K562 (cell line): Measurements from ENCODE around the gene GATAD1. TPM values are rescaled to one million over a fixed set of nuclear protein-coding genes. Genes with fewer than 3 reads are reported as not detected.

Source experiments
- ATAC-seq: fragments of 200-7000 bp; cut with Tn5 transposase; 3 replicates; pipeline ENCODE4 v1.9.1; 2020; ENCODE audit warnings: moderate library complexity
- BruUV-seq: library from RNA; stranded (reverse); fragments of 400-500 nt; replicated peaks from 2 replicates; lab custom pipeline; 2021; lab: Mats Ljungman, UMichigan
- CTCF ChIA-PET: fragments of 300-600 bp; formaldehyde crosslinking; extraction: SDS; loops from one replicate; lab custom pipeline; 2021; ENCODE audit warnings: low intra/inter-chr PET ratio; lab: Yijun Ruan, JAX
- POLR2A ChIA-PET: fragments of 300-600, 350-650 bp; sonication (Branson Sonifier 250); formaldehyde crosslinking; extraction: SDS; loops from one replicate; lab custom pipeline; 2021; ENCODE audit warnings: antibody characterized with exemption, inconsistent platforms; lab: Yijun Ruan, JAX
- DNase-seq, 4 experiments: peaks; one replicate each; pipeline versions ENCODE4 v3.0.0 to v3.0.0-alpha.2; 2011 to 2018; ENCODE audit warnings: low spot score in 3 of 4, mixed read lengths in 3 of 4; ENCODE audit errors: extremely low read depth in 1 of 4
- FAIRE-seq: peaks from 2 replicates; lab custom pipeline; 2011; peaks lifted over from hg19 to GRCh38; lab: Jason Lieb, UNC
- H2AFZ ChIP-seq: 2 replicates; pipeline ENCODE4 v1.6.0; 2011; ENCODE audit warnings: low read depth, low read length, control low read depth, inconsistent platforms
- H3K27ac ChIP-seq: fragments of 200-600 bp; 3 replicates; pipeline ENCODE4 v1.8.0; 2011; ENCODE audit warnings: low read depth, mild to moderate bottlenecking, control low read depth, inconsistent platforms, low read length, moderate library complexity, mixed read lengths; ENCODE audit errors: extremely low read depth
- H3K27me3 ChIP-seq, 2 experiments: fragments of 300-600 bp in 1 of 2; 2 replicates in 1 of 2; 3 replicates in 1 of 2; pipeline versions ENCODE4 v1.6.0 to v1.8.0; 2011; ENCODE audit warnings: inconsistent platforms in 2 of 2, low read length in 2 of 2, mild to moderate bottlenecking in 1 of 2, mixed read lengths in 1 of 2, moderate library complexity in 1 of 2; ENCODE audit not compliant: control insufficient read depth in 2 of 2, insufficient read depth in 2 of 2
- H3K36me3 ChIP-seq: fragments of 300-600 bp; 3 replicates; pipeline ENCODE4 v1.8.0; 2011; ENCODE audit warnings: mild to moderate bottlenecking, low read length, inconsistent platforms; ENCODE audit not compliant: control insufficient read depth, insufficient read depth
- H3K4me1 ChIP-seq, 2 experiments: fragments of 200-600 bp in 1 of 2; replicated peaks in 1 of 2; 2 replicates in 1 of 2; 3 replicates in 1 of 2; pipeline versions ENCODE4 v1.5.1 to v1.8.0; 2011; ENCODE audit warnings: inconsistent platforms in 2 of 2, low read length in 2 of 2, mild to moderate bottlenecking in 1 of 2, mixed read lengths in 1 of 2, moderate library complexity in 1 of 2; ENCODE audit not compliant: control insufficient read depth in 2 of 2, insufficient read depth in 2 of 2
- H3K4me2 ChIP-seq: 2 replicates; pipeline ENCODE4 v1.6.1; 2011; ENCODE audit warnings: low read length, control low read depth, inconsistent platforms, mixed read lengths; ENCODE audit not compliant: insufficient read depth
- H3K4me3 ChIP-seq: fragments of 200-600 bp; sonication (generic), shearing (Covaris generic); 2 replicates; pipeline ENCODE4 v1.5.1; 2016; ENCODE audit warnings: control low read depth, inconsistent platforms
- H3K79me2 ChIP-seq: fragments of 200-600 bp; 3 replicates; pipeline ENCODE4 v1.8.0; 2011; ENCODE audit warnings: low read length, inconsistent platforms; ENCODE audit not compliant: control insufficient read depth, insufficient read depth
- H3K9ac ChIP-seq, 2 experiments: 2 replicates each; pipeline versions ENCODE4 v1.6.0 to v1.6.1; 2011; ENCODE audit warnings: low read depth in 2 of 2, low read length in 2 of 2, control low read depth in 1 of 2, inconsistent platforms in 1 of 2, mild to moderate bottlenecking in 1 of 2, mixed read lengths in 1 of 2; ENCODE audit not compliant: insufficient read depth in 1 of 2
- H3K9me1 ChIP-seq: one replicate; pipeline ENCODE4 v1.6.0; 2011; ENCODE audit warnings: inconsistent platforms, mild to moderate bottlenecking, low read length, moderate library complexity; ENCODE audit not compliant: control insufficient read depth, insufficient read depth
- H3K9me3 ChIP-seq: replicated peaks from 2 replicates; pipeline ENCODE4 v1.5.1; 2011; ENCODE audit warnings: low read depth, low read length, inconsistent platforms; ENCODE audit not compliant: control insufficient read depth, insufficient read depth
- H4K20me1 ChIP-seq: replicated peaks from 2 replicates; pipeline ENCODE4 v1.6.1; 2011; ENCODE audit warnings: low read length, inconsistent platforms, mixed read lengths; ENCODE audit not compliant: control insufficient read depth, insufficient read depth
- ATF2 ChIP-seq: sonication (generic); formaldehyde crosslinking; IDR thresholded peaks from 2 replicates; pipeline ENCODE4 v1.8.1; 2022; ENCODE audit warnings: missing genetic modification reagents
- ATF6 ChIP-seq: sonication (generic); formaldehyde crosslinking; IDR thresholded peaks from 2 replicates; pipeline ENCODE4 v1.4.0; 2020; ENCODE audit warnings: mild to moderate bottlenecking, missing genetic modification reagents
- CBFA2T2 ChIP-seq: fragments of 450-650 bp; conservative IDR thresholded peaks from 2 replicates; pipeline ENCODE4 v1.6.1; 2017; ENCODE audit warnings: mild to moderate bottlenecking
- CHD2 ChIP-seq: IDR thresholded peaks from 2 replicates; pipeline ENCODE4 v1.6.1; 2011; ENCODE audit warnings: low read depth, low read length
- CHD4 ChIP-seq: fragments of 200-600 bp; sonication (generic); IDR thresholded peaks from 3 replicates; pipeline ENCODE4 v1.6.1; 2012; ENCODE audit warnings: low read depth, mild to moderate bottlenecking, mixed read lengths, low read length, inconsistent platforms; ENCODE audit not compliant: insufficient read depth, insufficient replicate concordance, poor library complexity, severe bottlenecking
- HIVEP1 ChIP-seq: fragments of 250-450 bp; sonication (Bioruptor Pico); IDR thresholded peaks from 2 replicates; pipeline ENCODE4 v1.4.0; 2020; ENCODE audit warnings: mild to moderate bottlenecking
- ILF3 ChIP-seq: fragments of 450-650 bp; IDR thresholded peaks from 2 replicates; pipeline ENCODE4 v1.6.1; 2018; ENCODE audit warnings: antibody characterized with exemption, mild to moderate bottlenecking, moderate library complexity, borderline replicate concordance
- MBD1 ChIP-seq: fragments of 250-450 bp; sonication (Bioruptor Pico); IDR thresholded peaks from 2 replicates; pipeline ENCODE4 v1.8.0; 2022; ENCODE audit warnings: inconsistent platforms
- NCOA1 ChIP-seq: fragments of 450-650 bp; IDR thresholded peaks from 2 replicates; pipeline ENCODE4 v1.6.1; 2016; ENCODE audit warnings: low read depth
- NFIC ChIP-seq: fragments of 450-650 bp; IDR thresholded peaks from 2 replicates; pipeline ENCODE4 v1.6.1; 2017; ENCODE audit warnings: mild to moderate bottlenecking, inconsistent platforms
- RBM22 ChIP-seq: fragments of 200-400 bp; formaldehyde crosslinking; IDR thresholded peaks from 2 replicates; pipeline ENCODE4 v1.6.1; 2018; ENCODE audit warnings: low read length, low read depth; ENCODE audit not compliant: poor library complexity, severe bottlenecking
- STAT5B ChIP-seq: fragments of 250-450 bp; sonication (Bioruptor Pico); IDR thresholded peaks from 2 replicates; pipeline ENCODE4 v1.8.0; 2021; ENCODE audit warnings: mild to moderate bottlenecking, inconsistent platforms
- TBL1XR1 ChIP-seq, 2 experiments: IDR thresholded peaks; 2 replicates each; pipeline ENCODE4 v1.6.1; 2012; ENCODE audit warnings: improper control_type of control experiment in 2 of 2, low read length in 2 of 2, mild to moderate bottlenecking in 1 of 2
- ZFP1 ChIP-seq: fragments of 450-650 bp; formaldehyde crosslinking; IDR thresholded peaks from 2 replicates; pipeline ENCODE4 v1.4.0; 2020; ENCODE audit warnings: mild to moderate bottlenecking, mixed read lengths
- ZFP30 ChIP-seq: fragments of 250-450 bp; sonication (Bioruptor Pico); IDR thresholded peaks from 2 replicates; pipeline ENCODE4 v1.8.0; 2022; ENCODE audit warnings: moderate library complexity, mild to moderate bottlenecking, inconsistent platforms, borderline replicate concordance
- ZNF395 ChIP-seq: fragments of 200-800 bp; sonication (Bioruptor generic); IDR thresholded peaks from 2 replicates; pipeline ENCODE4 v1.6.1; 2017; ENCODE audit warnings: missing genetic modification characterization, missing compliant biosample characterization
- ZNF561 ChIP-seq: fragments of 450-650 bp; formaldehyde crosslinking; conservative IDR thresholded peaks from 2 replicates; pipeline ENCODE4 v1.4.0; 2020; ENCODE audit warnings: mild to moderate bottlenecking, moderate library complexity
- WGBS: fragments of 100-300 bp; shearing (Covaris generic); methylation state at CpG from one replicate; pipeline ENCODE4 v1.1.6; 2016; ENCODE audit warnings: low coverage, mixed read lengths; ENCODE audit not compliant: insufficient coverage; ENCODE audit errors: missing lambda C conversion rate; 5-methylcytosine and 5-hydroxymethylcytosine counted together
- in situ Hi-C: fragments of 300-500 bp; cut with MboI; formaldehyde crosslinking; loops from 4 replicates; pipeline ENCODE4 v1.15.0; 2018; ENCODE audit warnings: inconsistent platforms, mixed read lengths
- intact Hi-C: fragments of 100-400 bp; cut with micrococcal nuclease; formaldehyde crosslinking; loops from 2 replicates; pipeline ENCODE4 v1.14.2; 2022
- polyA plus RNA-seq, 8 experiments: library from polyadenylated mRNA; depleted of rRNA in 4 of 8; stranded (reverse) in 5 of 8; unstranded in 3 of 8; fragments of >200 nt; fragmentation: Nextera tagmentation in 2 of 8; fragmentation: Illumina TruSeq in 1 of 8; extraction: Ambion mirVana in 2 of 8; extraction: Trizol in 1 of 8; gene quantifications; 2 replicates each; pipeline versions ENCODE4 v1.2.1 to v1.2.3, GENCODE V29; 2011 to 2014; ENCODE audit warnings: inconsistent platforms in 1 of 8, missing spikeins in 1 of 8
- total RNA-seq, 7 experiments: library from RNA; depleted of rRNA in 6 of 7; stranded (reverse); fragments of >200 nt in 6 of 7; fragmentation: Illumina TruSeq in 2 of 7; extraction: Trizol in 2 of 7; gene quantifications; 2 replicates each; pipeline versions ENCODE4 v1.2.1 to v1.2.3, GENCODE V29; 2011 to 2021; ENCODE audit warnings: low replicate concordance in 1 of 7

Gene GATAD1
- total and polyA plus RNA-seq, 9 of the 15 experiments (the other 6 are each of a cell fraction or from before 2014, with no cell fraction given) = 9.3 to 67.7 (median 34.3) TPM

- H3K79me2 ChIP-seq = no peaks in the 10 kb centered on the region
- no peak overlapping the region for H3K4me3 ChIP-seq
- H3K27ac ChIP-seq = no peak overlapping the region
- no TSS peak for BruUV-seq
- no peaks in the 10 kb centered on the region for H4K20me1 ChIP-seq
- in situ Hi-C loops = no loop called here
- no peak overlapping the region for H3K4me2 ChIP-seq
- FAIRE-seq = no peak
- no peak overlapping the region; the same call in 1 of the 2 replicates for H2AFZ ChIP-seq
- H3K9me1 ChIP-seq = no peaks in the 10 kb centered on the region
- no peaks in the 10 kb centered on the region for H3K9me3 ChIP-seq
- peaks cover 0 to 4% of the 10 kb centered on the region in 2 experiments; a peak in 2 of 5 replicates for H3K4me1 ChIP-seq
- WGBS = 66% methylated on average over 3 of the region's 3 CpGs
- ChIA-PET POLR2A (interaction anchor here (1.0 kb wide), 1 partner anchor 15 kb away, joined by 3 read pairs; the partner anchor contains the start of gene GATAD1), CTCF (interaction anchor here (1.3 kb wide), 1 partner anchor 633 kb away, joined by 7 read pairs; no protein-coding TSS in a partner anchor)
- intact Hi-C loops = no loop called here
- no peak overlapping the region for H3K9ac ChIP-seq
- ATAC-seq = no peak
- no peaks in the 10 kb centered on the region for H3K27me3 ChIP-seq
- DNase-seq = no peak
- H3K36me3 ChIP-seq = peaks cover 10% of the 10 kb centered on the region; the same call in 1 of the 3 replicates
- TF ChIP-seq CHD4 (no peak), ZFP1 (no peak), NCOA1 (no peak), ILF3 (no peak), ATF6 (CRISPR knock-in tag) (no peak), RBM22 (no peak), ZNF561 (CRISPR knock-in tag) (no peak), NFIC (no peak), MBD1 (no peak), TBL1XR1 (IDR thresholded peaks at IDR 0.05; ENCODE audit: low read length in 2 of 2) (no peak), HIVEP1 (CRISPR knock-in tag) (no peak), ZFP30 (CRISPR knock-in tag) (no peak), CBFA2T2 (no peak), STAT5B (no peak), ATF2 (CRISPR knock-in tag) (no peak), CHD2 (no peak), ZNF395 (CRISPR knock-in tag) (no peak)
These were observed 15.3 kb downstream of the GATAD1 start for GRCh38 chr7:92462560-92462959.
